Caki2 (cell line): ENCODE data around the gene STARD5. TPM values are rescaled to one million over a fixed set of nuclear protein-coding genes. Genes with fewer than 3 reads are reported as not detected.
"Not testable (repeated sequence)": the region's sequence is repeated elsewhere in the genome, so short reads cannot be mapped to it uniquely, and the experiment has no call there.

Experiments
- DNase-seq: peaks from one replicate; pipeline ENCODE4 v3.0.0-alpha.2; 2015; ENCODE audit warnings: low read depth
- in situ Hi-C: cut with HindIII; loops from 2 replicates; pipeline ENCODE4 v1.10.0; 2016; ENCODE audit warnings: low sequenced_read_pairs, low pct_unique_long_range_greater_than_20kb, mixed read lengths
- total RNA-seq: library from RNA; depleted of rRNA; stranded (reverse); fragments of >200 nt; shearing (Covaris generic); gene quantifications from 2 replicates; pipeline ENCODE4 v1.2.3, GENCODE V29; 2014; ENCODE audit warnings: low replicate concordance

Gene STARD5
- total RNA-seq, 1 experiment from 2014 or later = 2.0 TPM

GRCh38 chr15:81339321-81339720 lies 15.4 kb upstream of the STARD5 start:
- DNase-seq = no peak
- in situ Hi-C loops = no loop called here

- peak; percentile 44 for DNase-seq
- in situ Hi-C loops = no loop called here
Observed at GRCh38 chr15:81338170-81339007, 14.4 kb upstream of the STARD5 start.

- in situ Hi-C loops = no loop called here
- no peak for DNase-seq
Observed at GRCh38 chr15:81337713-81338157, 13.8 kb upstream of the STARD5 start.

GRCh38 chr15:81337241-81337640 lies 13.3 kb upstream of the STARD5 start:
- DNase-seq = no peak
- in situ Hi-C loops = no loop called here

- in situ Hi-C loops = no loop called here
- no peak for DNase-seq
Observed at GRCh38 chr15:81336568-81336967, 12.6 kb upstream of the STARD5 start.

- DNase-seq = no peak
- in situ Hi-C loops = no loop called here
Observed at GRCh38 chr15:81335631-81336030, 11.7 kb upstream of the STARD5 start.

GRCh38 chr15:81334768-81335435 lies 11.0 kb upstream of the STARD5 start:
- DNase-seq = no peak
- in situ Hi-C loops = no loop called here

GRCh38 chr15:81333363-81333762 lies 9.4 kb upstream of the STARD5 start:
- no peak for DNase-seq

GRCh38 chr15:81332326-81332725 lies 8.4 kb upstream of the STARD5 start:
- in situ Hi-C loops = no loop called here
- DNase-seq = no peak

More at GRCh38 chr15:81333363-81333762, 9.4 kb upstream of the STARD5 start:
- in situ Hi-C loops = no loop called here

- in situ Hi-C loops = no loop called here
- DNase-seq = no peak
Observed at GRCh38 chr15:81331600-81331999, 7.7 kb upstream of the STARD5 start.

- in situ Hi-C loops, DNase-seq: not testable (repeated sequence)
Observed at GRCh38 chr15:81331141-81331540, 7.2 kb upstream of the STARD5 start.

- no peak for DNase-seq
- in situ Hi-C loops = no loop called here
Observed at GRCh38 chr15:81330366-81331090, 6.6 kb upstream of the STARD5 start.

- no peak for DNase-seq
- in situ Hi-C loops = no loop called here
Observed at GRCh38 chr15:81329446-81329845, 5.5 kb upstream of the STARD5 start.

- DNase-seq = no peak
- in situ Hi-C loops = no loop called here
Observed at GRCh38 chr15:81327516-81327915, 3.6 kb upstream of the STARD5 start.

GRCh38 chr15:81326466-81327212 lies 2.7 kb upstream of the STARD5 start:
- in situ Hi-C loops = no loop called here
- no peak for DNase-seq

GRCh38 chr15:81323559-81323943 lies 390 bp downstream of the STARD5 start:
- in situ Hi-C loops = no loop called here

GRCh38 chr15:81322676-81323253 lies 1.2 kb downstream of the STARD5 start:
- no peak for DNase-seq
- in situ Hi-C loops = no loop called here

More at GRCh38 chr15:81323559-81323943, 390 bp downstream of the STARD5 start:
- DNase-seq = no peak

- in situ Hi-C loops = no loop called here
- DNase-seq = no peak
Observed at GRCh38 chr15:81321667-81322066, 2.3 kb downstream of the STARD5 start.
